Central memory CD4-positive, alpha-beta T cell (primary cell): ENCODE measurements around the gene CHPF2.

ENCODE experiments used
- DNase-seq: peaks from one replicate; pipeline ENCODE4 v3.0.0; 2022

CHPF2 gene

DNA sequence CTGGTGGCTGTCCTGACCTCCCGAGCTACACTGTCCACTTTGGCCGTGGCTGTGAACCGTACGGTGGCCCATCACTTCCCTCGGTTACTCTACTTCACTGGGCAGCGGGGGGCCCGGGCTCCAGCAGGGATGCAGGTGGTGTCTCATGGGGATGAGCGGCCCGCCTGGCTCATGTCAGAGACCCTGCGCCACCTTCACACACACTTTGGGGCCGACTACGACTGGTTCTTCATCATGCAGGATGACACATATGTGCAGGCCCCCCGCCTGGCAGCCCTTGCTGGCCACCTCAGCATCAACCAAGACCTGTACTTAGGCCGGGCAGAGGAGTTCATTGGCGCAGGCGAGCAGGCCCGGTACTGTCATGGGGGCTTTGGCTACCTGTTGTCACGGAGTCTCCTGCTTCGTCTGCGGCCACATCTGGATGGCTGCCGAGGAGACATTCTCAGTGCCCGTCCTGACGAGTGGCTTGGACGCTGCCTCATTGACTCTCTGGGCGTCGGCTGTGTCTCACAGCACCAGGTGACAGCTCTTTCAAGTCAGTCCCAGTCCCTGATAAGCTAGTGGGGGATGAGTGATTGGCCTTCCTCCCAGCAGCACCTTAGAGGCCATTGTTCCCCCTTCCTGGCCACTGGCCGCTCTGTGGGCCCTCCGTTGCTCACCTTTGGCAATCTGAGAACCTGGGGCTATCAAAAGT, 3.0 kb downstream of the CHPF2 start:
- DNase-seq: no peak

DNA sequence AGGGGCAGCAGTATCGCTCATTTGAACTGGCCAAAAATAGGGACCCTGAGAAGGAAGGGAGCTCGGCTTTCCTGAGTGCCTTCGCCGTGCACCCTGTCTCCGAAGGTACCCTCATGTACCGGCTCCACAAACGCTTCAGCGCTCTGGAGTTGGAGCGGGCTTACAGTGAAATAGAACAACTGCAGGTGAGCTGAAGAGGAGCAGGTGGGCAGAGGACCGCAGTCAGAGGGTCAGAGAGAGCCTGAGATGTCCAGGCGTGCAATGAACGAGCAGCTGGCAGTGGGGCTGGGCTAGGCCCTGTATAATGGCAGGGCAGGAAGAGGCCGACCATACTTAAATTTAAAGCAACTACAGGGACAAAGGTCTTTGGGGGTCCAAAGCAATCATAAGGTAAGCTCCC, 4.1 kb downstream of the CHPF2 start:
- DNase-seq: no peak

DNA sequence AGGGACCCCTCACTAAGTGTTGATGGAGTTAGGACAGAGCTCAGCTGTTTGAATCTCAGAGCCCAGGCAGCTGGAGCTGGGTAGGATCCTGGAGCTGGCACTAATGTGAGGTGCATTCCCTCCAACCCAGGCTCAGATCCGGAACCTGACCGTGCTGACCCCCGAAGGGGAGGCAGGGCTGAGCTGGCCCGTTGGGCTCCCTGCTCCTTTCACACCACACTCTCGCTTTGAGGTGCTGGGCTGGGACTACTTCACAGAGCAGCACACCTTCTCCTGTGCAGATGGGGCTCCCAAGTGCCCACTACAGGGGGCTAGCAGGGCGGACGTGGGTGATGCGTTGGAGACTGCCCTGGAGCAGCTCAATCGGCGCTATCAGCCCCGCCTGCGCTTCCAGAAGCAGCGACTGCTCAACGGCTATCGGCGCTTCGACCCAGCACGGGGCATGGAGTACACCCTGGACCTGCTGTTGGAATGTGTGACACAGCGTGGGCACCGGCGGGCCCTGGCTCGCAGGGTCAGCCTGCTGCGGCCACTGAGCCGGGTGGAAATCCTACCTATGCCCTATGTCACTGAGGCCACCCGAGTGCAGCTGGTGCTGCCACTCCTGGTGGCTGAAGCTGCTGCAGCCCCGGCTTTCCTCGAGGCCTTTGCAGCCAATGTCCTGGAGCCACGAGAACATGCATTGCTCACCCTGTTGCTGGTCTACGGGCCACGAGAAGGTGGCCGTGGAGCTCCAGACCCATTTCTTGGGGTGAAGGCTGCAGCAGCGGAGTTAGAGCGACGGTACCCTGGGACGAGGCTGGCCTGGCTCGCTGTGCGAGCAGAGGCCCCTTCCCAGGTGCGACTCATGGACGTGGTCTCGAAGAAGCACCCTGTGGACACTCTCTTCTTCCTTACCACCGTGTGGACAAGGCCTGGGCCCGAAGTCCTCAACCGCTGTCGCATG, 5.2 kb downstream of the CHPF2 start:
- no peak for DNase-seq

DNA sequence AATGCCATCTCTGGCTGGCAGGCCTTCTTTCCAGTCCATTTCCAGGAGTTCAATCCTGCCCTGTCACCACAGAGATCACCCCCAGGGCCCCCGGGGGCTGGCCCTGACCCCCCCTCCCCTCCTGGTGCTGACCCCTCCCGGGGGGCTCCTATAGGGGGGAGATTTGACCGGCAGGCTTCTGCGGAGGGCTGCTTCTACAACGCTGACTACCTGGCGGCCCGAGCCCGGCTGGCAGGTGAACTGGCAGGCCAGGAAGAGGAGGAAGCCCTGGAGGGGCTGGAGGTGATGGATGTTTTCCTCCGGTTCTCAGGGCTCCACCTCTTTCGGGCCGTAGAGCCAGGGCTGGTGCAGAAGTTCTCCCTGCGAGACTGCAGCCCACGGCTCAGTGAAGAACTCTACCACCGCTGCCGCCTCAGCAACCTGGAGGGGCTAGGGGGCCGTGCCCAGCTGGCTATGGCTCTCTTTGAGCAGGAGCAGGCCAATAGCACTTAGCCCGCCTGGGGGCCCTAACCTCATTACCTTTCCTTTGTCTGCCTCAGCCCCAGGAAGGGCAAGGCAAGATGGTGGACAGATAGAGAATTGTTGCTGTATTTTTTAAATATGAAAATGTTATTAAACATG, 6.0 kb downstream of the CHPF2 start:
- DNase-seq: no peak

DNA sequence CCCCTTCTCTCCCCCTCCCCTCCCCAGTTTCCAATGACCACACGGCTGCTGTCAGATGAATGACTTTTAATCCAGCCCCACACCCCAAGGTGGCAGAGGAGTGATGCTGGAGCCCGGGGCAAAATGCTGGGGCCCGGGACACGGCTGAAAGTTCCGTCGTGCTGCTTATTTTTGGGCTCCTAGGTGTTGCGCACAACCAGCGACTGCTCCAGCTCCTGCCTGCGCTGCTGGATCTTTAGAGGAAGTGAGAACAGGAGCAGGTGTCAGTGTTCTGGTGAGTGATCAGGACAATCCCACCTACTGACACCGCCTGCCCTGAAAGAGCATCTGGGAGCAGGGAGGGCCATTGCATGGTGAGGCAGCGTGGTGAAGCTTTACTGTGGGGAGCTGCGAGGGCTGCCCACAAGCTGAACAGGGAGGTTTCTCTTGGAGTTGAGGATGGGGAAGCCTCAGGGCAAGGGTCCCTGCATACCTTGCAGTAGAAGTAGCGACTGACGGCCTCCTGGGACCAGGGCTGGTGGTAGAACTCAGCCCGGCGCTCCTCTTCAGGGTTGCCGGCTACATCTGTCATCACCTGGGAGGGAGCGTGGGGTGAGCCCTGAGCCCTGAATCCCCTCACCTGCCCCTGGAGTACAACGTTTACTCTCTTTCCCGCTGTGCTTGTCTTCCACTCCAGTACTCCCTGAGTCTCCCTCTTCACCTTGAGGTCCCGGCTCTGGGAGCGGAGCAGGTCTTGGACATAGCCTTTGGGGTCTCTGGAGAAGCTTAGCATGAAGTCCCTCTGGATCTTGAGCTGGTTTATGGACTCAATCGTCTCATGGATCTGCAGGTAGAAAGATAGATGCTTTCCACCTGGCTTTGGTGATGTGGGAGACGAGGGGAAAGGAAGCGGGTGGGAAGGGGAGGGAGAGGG, 6.9 kb downstream of the CHPF2 start:
- no peak for DNase-seq

DNA sequence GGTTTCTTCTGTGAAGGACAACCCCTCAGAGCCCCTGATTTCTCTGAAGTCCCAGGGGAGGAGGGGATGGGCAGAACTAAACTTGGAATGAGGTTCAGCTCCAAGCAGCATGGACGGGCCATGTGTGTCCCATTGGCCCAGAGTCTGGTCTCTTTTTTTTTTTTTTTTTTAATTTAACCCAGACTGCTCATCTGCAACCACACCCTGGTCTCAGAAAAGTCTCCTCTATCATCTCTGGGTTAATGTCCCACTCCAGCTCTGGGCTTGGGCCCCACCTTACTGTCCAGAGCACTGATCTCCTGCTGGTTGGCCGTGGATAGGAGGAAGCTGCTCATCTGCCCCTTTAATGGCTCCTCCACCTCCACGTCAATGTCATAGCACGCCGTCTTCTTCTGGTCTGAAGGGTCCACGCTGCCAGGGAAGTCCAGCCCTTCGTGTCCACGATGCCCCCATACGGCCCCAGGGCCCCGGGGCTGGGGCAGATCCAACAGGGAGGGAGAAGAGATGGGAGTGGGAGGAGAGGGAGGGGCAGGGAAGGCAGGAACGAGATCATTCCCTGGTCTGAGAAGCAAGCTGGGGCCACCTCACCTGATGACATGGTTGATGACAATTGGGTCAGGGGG, 7.7 kb downstream of the CHPF2 start:
- no peak for DNase-seq

DNA sequence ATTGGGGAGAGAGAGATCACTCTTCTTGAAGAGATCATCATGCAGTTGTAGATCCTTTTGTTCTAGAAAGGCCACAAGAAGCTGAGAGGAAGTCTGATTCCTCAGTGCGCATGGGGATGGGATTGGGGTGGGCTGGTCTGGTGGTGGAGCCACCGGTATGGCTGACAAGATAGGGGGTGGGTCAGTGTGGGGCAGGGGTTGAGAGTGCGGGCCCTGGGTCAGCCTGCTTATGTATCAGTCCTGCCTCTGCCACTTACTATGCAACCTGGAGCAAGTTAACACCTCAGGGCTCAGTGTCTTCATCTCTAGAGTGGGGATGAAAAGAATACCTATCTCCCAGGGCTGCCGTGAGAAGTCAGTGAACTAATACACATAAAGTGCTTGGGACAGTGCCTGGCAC, 8.3 kb downstream of the CHPF2 start:
- no peak for DNase-seq

DNA sequence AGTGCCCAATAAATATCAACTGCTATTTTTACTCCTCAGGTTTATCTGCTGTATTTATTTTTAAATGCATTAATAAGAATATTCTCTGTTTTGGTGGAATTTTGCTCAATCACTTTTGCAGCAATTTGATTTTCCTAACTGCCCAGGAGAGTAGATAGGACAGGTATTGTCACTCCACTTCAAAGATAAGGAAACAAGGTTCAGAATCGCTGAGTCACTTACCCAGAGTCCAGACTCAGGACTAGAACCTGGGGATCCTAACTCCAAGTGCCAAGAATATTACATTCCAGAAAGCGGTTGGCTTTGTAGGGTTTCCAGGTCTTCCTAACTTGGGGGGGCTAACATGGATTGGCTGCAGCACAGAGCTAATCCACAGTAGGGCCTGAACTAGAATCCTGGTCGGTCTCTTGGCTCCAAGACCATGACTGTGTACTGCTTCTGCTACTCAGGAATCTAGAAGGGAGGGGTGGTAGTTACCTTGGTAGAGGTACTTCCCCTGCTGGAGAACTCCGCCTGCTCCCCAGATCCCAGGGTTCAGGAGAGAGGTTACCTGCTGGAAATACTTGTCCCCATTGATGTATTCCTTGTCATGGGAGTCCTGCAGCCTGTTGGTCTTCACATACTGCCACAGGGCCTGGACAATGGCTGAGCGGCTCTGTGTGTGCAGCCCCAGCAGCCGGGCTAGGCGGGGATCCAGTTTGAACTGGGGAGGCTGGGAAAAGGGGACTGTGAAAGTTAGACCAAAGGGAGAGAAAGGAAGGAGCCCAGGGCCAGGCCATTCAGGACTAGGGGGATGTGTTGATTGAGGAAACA, 8.9 kb downstream of the CHPF2 start:
- DNase-seq: no peak

DNA sequence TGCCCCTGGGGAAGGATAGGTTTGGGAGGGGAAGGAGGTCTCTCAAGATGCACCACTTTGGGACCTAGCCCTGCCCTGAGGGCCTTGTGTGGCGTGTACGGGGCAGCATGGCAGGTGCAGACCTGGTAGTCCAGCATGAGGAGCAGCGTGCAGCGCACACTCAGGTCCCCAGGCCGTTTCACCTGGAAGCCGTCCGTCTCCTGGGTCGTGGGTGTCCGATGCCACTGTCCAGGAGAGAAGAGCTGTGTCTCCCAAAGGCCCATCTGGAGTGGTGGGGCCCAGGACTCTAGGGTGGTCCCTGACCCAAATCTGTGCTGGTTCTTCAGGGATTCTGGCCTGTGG, 9.4 kb downstream of the CHPF2 start:
- DNase-seq: no peak

DNA sequence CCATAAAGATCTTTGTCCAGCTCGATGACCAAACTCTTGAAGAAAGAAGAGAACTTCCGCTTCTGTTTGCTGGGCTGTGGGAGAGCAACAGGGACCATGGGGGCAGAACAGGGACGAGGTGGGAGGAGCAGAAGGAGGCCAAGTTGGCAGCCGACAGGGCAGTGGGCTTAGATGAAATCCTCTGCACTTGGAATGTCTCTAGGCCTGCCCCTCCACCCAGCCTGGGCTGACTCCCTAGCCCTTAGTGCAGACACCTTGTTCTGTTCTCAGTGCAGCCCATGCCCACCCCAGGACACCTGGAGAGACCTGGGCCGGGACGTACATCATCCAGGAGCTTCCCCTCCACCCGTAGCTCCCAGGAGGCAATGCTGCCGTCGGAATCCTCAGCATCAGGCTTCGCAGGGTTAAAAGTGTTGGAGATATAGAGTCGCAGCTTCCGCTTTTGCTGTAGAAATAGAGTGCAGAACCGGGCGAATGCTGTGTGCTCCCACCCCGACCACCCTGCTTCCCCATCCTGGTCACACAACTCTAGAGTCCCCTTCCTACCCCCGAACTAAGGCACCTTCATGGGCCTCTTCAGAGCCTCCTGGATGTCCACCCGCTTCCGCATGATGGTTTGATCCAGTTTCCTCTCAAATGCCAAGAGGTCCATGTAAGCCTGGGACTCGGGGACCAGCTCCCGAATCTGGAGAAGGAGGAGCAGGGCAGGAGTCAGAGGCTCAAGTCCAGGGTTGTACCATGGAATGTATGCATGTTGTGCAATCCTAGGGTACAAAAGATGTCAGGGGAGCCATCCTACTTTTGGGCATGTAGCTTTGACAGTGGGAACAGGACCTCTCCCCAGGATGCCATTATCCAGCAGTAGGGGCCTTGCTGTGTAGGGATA, 10.1 kb downstream of the CHPF2 start:
- no peak for DNase-seq

DNA sequence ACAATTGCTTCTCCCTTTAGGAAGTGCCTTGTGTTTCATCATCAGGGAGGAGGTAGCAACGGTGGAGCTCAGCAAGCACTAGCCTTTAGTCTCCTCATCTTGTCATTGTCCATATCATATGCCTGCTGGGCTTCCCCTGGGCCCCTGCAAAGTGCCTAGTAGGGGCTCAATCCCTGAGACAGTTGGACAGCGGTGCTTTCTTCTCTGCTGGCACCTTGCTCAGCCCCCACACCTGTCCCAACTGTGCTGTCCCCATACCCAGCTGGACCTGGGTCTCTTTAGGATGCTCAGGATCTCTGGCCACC, 10.7 kb downstream of the CHPF2 start:
- DNase-seq: no peak

DNA sequence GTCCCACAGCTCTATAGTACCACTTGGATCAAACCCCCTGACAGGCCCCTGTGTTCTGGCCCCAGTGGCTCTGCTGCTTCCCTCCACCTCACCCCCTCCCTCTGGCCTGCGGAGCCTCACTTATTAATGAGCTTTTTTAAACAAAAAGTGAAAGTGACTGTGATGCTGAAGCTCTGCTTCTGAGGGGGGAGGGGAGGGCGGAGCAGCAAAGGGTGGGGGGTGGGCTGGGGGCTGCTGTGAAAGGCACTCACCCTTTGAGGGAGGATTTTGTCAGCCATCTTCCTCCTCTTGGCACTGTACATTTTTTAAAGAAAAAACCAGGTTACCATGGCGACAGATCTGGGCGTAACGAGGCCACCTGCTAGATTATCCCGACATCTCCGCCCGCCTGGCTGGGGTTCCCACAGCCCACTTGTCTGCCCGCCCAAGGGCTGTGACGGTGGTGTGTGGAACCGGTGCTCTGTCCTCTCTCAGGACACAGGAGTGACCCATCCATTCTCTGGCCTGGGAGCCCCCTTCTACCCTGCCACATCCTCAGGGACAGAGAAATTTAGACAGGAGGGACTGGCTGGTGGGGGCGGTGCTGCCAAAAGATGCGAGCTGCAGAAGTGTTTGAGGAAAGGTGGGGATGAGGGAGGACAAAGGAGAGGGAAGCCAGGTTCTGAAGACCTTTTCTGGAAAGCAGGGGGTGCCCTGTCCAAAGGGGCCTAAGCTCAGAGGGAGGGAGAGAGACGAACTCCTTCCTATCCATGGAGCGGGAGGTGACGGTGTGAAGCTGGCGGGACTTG, 11.3 kb downstream of the CHPF2 start:
- DNase-seq: peak; percentile 70

DNA sequence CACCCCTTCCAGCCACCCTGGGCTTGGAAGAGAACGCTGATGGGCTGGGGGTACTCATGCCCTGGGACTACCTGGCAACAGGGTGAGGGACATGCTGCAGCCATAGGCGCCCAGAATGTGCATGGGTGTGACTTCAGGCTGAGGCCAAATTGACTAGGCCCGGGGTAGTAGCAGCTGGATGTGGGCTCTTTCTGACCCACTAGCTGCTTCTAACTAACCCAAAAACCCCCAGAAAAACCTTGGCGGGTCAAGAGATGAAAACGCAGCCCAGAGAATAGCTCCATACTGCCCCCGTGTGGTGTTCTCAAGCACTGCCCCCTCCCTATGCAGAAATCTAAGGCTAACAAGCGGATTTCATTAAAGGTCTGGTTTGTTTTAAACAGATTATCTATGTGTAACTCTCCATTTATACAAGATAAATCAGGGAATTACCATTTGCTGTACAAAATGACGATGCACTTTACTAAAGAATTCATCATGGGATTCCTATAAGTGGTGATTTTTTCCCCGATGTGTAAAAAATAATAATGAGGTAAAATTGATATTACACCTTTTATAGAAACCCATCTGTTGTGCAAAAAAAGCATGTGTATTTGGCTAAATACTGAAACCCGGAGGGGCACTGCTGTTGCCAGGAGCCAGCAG, 12.0 kb downstream of the CHPF2 start:
- DNase-seq: peak; percentile 48

DNA sequence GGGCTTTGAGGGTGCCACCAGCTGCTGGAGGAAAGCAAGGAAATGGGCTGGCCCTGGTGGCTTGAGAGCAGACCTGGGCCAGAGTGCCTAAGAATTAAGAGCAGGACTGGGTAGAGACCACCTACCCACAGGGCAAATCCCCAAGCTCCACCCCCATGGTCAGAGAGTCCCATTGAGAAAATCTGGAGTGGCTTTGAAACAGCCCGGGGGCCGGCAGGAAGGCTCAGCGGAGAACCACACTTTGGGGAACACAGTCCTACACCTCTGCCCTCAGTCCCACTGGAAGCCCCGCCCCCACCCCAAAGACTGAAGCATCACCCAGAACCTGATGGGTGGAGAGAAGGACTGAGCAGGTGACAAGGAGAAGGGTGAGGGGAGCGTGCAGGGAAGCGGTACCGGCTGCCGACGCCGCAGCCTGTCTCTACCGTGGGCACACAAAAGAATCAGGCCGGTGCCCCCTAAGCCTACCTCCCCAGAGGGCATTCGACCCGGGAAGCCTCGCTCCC, 12.6 kb downstream of the CHPF2 start:
- DNase-seq: no peak

DNA sequence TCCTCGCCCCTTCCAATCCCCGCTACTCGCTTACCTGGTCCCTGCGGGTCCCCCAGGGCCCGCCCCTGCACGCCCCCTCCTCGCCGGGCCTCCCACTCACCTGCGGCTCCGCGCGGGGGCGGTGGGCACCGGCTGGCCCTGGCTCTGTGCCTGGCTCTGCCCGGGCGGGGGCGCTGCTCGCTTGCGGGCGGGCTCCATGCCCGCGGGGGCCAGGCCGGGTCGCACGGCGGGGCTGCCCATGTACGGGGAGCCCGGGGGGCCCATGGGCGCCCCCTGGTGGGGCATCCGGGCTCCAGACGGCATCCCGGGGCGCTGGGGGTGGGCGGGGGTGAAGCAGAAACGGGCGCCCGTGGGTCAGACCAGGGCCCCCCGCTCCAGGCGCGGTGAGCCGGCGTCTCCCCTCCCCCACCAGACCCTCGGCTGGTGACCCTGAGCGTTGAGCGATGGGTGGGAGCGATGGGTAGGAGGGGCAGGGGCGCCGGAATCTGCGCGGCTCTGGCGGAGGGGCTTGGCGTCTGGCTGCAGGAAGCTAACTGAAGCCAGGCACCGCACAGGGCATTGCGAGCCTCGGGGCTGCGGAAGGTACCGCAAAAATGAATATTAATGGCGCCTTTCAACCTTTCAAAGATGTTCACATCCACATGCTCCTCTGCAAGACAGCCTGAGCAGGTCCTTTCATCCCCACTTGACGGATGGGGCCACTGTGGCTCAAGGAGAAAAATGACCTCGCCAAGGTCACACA, 13.2 kb downstream of the CHPF2 start:
- DNase-seq: peak; percentile 62

DNA sequence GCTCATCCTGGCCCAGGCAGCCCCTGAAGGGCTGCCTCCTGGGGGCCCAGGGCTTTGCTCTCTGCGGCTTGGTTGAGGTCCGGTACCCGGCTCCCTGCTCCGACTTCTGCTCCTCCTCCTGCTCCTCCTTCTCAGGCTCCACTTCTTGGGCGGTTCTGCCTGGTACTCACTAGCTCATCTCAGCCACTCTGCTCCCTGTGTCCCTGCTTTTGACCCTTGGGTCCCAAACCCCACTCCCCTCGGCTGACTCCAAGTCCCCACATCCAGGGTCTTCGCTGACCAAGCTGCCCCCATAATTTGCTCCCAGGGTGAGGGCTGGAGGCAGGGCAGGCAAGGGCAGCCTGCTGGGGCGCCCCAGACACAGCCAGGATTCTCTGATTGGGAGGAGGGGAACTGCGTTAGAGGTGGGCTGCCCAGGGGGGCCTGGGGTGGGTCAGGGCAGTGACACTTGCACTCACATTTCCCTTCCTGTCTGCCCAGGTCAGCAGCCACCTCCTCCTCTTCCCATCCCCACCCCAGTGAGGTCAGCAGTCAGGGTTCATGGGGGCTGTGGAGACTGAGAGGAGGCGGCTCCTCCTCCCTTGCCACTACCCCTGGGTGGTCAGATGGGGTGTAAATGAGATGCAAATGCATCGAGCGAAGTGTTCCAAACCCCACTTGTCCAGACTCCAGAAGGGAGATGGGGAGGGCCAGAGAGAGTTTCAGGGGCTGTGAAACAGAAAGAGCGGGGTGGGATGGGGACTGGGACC, 14.0 kb downstream of the CHPF2 start:
- DNase-seq: no peak

DNA sequence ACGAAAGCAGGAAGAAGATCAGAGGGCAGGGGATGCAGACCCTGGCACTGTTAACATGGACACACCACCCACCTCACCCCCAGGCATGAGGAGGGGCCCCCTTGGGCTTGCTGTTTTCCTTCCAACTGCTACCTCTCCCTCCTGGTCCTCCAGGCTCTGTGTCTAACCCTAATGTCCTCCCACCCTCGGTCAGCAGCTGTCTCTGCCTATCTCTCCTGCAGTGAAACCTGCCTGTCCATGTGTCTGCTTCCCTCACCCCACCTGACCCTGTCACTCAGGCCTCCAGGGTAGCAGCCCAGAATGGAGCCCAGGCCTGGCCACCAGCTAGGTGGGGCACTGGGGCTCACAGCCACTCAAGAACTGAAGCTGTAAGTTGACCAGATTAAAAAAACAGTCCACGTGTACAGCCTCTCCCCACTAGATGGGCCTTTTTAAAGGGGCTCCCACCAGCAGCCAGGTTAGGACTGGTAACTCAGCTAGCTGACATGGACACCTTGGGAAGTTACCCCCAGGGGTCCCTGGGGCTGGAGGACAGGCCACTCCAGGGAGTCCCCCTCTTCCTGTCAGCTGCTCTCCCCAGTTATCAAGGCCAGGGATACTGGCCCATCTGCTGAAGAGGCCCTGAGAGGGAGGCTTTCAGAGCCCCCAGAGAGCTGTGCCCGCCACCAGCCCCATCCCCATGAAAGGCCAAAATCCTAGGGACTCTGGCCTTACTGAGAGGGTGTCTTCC, 14.7 kb downstream of the CHPF2 start:
- no peak for DNase-seq
